Myocyte (in vitro differentiated cells): ENCODE data around the gene HYPK. TPM values are rescaled to one million over a fixed set of nuclear protein-coding genes. Genes with fewer than 3 reads are reported as not detected.
A peak's percentile ranks its signal among the peaks of the same experiment; 100 is the strongest.
"Not testable (repeated sequence)": the region's sequence is repeated elsewhere in the genome, so short reads cannot be mapped to it uniquely, and the experiment has no call there.

Experiments used
- DNase-seq: peaks from one replicate; pipeline ENCODE4 v3.0.0-alpha.2; 2012; ENCODE audit warnings: low read depth
- total RNA-seq: library from RNA; depleted of rRNA; stranded (reverse); fragments of >200 nt; gene quantifications from 2 replicates; pipeline ENCODE4 v1.2.3, GENCODE V29; 2014

Gene HYPK
- total RNA-seq, 1 donor from 2014 or later, result 16.8 TPM

GRCh38 chr15:43795197-43795596 lies 5.2 kb upstream of the HYPK start:
- no peak for DNase-seq

GRCh38 chr15:43795997-43796396 lies 4.4 kb upstream of the HYPK start:
- DNase-seq, result no peak

- no peak for DNase-seq
These were observed 3.8 kb upstream of the HYPK start for GRCh38 chr15:43796566-43796965.

GRCh38 chr15:43799209-43799944 lies 1.0 kb upstream of the HYPK start:
- DNase-seq, result no peak

DNA sequence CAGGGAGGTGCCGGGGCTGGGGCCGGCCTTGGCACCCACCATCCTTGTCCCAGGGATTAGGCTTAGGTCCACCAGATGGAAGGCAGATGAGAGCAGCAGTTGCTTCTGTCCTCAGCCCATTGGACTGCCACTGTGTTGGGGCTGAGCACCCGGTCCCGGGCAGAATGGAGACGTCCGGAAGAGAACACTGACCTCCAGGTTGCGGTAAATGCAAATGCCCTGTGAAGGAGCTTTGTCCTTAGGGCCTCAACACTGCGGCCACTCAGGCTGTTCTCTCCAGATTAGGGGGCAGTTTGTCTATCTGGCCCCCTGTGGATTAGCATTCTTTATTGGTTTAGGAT lies 484 bp upstream of the HYPK start, which contains the start of gene SERINC4:
Gene SERINC4 (minus strand): TSS at position 276 of the 341 bp plus-strand sequence. CDS start 234 bp downstream, at position 42.
- DNase-seq, result no peak

GRCh38 chr15:43802676-43803075 lies 2.3 kb downstream of the HYPK start:
- DNase-seq, result not testable (repeated sequence)

DNA sequence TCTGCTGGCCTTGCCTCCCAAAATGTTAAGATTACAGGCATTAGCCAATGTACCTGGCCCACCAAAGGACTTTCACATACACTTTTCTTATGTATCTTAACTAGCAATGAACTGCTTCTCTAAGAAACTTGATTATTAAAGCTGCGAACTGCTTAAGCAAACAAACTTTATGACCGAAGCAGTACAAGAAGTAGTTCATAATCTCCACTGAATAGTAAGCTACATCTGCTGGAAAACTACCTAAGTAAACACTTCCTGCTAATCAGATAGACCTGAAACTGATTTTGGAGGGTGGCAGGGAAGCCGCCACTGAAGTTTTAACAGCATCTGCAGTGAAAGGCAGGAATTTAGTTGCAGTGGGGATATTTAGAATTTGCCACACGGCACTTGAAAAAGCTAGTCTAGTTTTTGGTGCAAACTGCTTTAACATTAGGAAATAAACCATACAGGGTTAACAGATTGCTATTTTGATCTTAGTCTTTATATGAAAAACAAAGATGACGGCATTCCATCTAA lies 8.1 kb downstream of the HYPK start:
- no peak for DNase-seq

DNA sequence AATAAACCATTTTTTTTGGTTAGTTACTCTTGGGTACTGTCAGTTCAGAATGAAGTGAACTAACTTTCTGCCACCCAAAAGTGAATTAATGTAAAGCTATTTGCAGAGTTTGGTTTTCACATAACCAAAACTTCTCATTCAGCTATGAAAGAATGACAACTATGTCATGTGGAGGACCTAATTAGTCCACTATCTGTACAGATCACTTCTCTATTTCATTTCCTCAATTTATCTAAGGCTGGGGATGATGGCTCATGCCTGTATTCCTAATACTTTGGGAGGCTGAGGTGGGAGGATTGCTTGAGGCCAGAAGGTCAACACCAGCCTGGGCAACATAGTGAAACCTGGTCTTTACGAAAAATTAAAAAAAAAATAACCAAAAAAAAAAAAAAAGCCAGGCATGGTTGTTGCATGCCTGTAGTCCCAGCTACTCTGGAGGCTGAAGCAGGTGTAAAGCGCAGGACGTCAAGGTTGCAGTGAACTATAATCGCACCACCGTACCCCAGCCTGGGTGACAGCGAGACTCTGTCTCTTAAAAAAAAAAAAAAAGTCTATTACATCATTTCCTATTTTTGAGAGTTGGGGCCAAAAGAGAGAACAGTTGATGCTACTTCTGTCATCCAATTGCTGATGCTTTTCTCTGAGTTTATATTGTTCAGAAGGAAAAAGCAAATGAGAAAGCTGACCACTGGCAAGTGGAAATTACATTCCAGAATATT lies 8.7 kb downstream of the HYPK start:
- no peak for DNase-seq

GRCh38 chr15:43815064-43815463 lies 14.7 kb downstream of the HYPK start:
- DNase-seq, result not testable (repeated sequence)

DNA sequence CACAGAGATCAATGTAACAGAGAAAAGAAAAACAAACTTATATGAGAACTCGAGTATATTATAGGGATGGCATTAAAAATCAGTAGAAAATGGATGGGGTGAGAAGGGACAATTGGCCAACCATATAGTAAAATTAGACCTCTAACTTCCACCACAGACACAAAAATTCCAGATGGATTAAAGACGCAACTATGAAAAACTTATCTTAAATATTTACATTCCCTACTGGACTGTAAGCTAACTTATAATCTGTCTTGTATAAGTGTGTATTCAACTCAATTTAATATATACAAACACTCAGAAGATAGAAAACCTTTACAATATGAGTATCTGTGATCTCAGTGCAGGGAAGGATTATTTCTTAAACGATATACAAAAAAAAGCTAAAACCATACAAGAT lies 21.1 kb downstream of the HYPK start:
- no peak for DNase-seq

- peak; percentile 97 for DNase-seq
These were observed 24.2 kb downstream of the HYPK start, which contains the start of gene MFAP1 for GRCh38 chr15:43824302-43825246. Gene MFAP1 (minus strand): TSS chr15:43824690. CDS start chr15:43824569, 121 bp downstream.

- DNase-seq, result not testable (repeated sequence)
These were observed 24.9 kb downstream of the HYPK start for GRCh38 chr15:43825305-43825704.

DNA sequence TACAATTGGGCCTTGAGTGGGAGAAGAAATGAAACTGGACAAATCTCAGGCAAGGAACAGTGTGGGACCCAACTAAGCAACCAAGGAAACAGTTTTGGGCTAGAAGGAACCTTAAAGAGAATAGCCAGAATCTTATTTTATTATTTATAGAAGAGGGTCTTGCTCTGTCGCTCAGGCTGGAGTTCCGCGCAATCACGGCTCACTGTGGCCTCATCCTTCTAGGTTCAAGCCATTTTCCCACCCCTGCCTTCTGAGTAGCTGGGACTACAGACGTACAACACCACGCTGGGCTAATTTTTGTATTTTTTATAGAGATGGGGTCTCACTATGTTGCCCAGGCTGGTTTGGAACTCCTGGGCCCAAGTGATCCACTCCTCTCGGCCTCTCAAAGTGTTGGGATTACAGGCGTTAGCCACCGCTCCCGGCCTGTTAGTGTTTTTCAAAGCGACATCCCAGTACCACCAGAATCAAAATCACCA lies 25.7 kb downstream of the HYPK start:
- no peak for DNase-seq

GRCh38 chr15:43826508-43827341 lies 26.3 kb downstream of the HYPK start, which contains the start of gene WDR76:
Gene WDR76 (plus strand): TSS chr15:43827002. CDS start chr15:43827033, 31 bp downstream.
- DNase-seq, result peak; percentile 66

- peak; percentile 10 for DNase-seq
These were observed 27.8 kb downstream of the HYPK start for GRCh38 chr15:43828061-43828657.

DNA sequence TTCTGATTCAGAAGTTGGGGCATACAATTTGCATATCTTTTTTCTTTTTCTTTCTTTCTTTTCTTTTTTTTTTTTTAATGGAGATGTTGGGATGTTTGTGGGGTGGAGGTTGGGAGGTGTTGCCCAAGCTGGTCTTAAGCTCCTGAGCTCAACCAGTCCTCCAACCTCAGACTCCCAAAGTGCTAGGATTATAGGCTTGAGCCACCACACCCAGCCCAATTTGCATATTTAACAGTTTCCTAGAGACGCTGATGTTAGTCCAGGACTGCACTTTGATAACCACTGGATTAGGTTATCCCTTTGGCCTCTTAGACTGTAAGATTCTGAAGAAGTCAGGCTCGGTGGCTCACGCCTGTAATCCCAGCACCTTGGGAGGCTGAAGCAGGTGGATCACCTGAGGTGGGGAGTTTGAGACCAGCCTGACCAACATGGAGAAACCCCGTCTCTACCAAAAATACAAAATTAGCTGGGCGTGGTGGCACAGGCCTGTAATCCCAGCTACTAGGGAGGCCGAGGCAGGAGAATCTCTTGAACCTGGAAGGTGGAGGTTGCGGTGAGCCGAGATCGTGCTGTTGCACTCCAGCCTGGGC lies 29.6 kb downstream of the HYPK start:
- not testable (repeated sequence) for DNase-seq

- not testable (repeated sequence) for DNase-seq
These were observed 30.4 kb downstream of the HYPK start for GRCh38 chr15:43830691-43831275.

- not testable (repeated sequence) for DNase-seq
These were observed 31.2 kb downstream of the HYPK start for GRCh38 chr15:43831519-43832052.
